ENCODE measurements around the gene CEP70.

DNA sequence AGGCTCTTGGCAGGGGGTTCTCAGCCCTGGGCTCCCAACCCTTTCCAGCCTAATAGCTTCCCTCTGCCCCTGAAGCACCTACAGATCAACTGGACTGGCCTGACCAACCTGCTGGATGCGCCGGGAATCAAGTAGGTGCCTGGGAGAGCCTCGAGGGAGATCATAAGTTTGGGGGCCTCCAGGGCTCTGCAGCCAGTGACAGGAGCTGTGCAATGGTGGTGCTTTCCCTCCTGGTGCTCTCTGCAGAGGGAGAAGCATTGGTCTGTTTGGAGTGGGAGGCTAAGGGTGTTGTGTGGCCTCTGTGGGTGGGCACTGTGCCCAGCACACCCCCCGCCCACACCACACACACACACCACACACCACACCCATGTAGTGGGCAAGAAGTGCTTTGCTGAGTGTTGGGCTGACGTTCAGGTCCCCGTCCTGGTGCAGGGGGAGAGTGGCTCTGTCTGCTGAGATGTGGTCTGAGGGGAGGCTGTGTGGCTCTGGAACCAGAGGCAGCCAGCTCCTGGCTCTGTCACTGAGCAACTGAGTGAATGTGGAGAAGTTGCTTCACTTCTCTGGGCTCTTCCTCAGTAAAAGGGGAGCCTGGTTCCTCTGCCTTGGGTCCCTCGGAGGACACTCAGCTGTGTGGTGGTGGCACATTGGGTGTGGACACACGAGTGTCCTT lies 133.4 kb downstream of the CEP70 start:
- TF ChIP-seq, protein P1, sequence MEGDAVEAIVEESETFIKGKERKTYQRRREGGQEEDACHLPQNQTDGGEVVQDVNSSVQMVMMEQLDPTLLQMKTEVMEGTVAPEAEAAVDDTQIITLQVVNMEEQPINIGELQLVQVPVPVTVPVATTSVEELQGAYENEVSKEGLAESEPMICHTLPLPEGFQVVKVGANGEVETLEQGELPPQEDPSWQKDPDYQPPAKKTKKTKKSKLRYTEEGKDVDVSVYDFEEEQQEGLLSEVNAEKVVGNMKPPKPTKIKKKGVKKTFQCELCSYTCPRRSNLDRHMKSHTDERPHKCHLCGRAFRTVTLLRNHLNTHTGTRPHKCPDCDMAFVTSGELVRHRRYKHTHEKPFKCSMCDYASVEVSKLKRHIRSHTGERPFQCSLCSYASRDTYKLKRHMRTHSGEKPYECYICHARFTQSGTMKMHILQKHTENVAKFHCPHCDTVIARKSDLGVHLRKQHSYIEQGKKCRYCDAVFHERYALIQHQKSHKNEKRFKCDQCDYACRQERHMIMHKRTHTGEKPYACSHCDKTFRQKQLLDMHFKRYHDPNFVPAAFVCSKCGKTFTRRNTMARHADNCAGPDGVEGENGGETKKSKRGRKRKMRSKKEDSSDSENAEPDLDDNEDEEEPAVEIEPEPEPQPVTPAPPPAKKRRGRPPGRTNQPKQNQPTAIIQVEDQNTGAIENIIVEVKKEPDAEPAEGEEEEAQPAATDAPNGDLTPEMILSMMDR (IDR thresholded peaks at IDR 0.05; ENCODE audit: low read length), result no peak
- no peak for TF ChIP-seq EZH2 (IDR thresholded peaks at IDR 0.05; ENCODE audit: borderline replicate concordance, low read length)

All from OCI-LY1 (cell line).